WTC11 (cell line): ENCODE data around the gene ZNF782.

Experiments
- CBFB ChIP-seq: sonication (generic); formaldehyde crosslinking; IDR thresholded peaks from 2 replicates; pipeline ENCODE4 v1.8.1; 2022; ENCODE audit warnings: mild to moderate bottlenecking, low read depth, missing genetic modification reagents
- IRF2 ChIP-seq: sonication (generic); formaldehyde crosslinking; IDR thresholded peaks from 2 replicates; pipeline ENCODE4 v1.8.0; 2022; ENCODE audit warnings: low read depth, missing genetic modification reagents, borderline replicate concordance
- SMAD3 ChIP-seq: sonication (generic); formaldehyde crosslinking; IDR thresholded peaks from 2 replicates; pipeline ENCODE4 v1.8.0; 2022; ENCODE audit warnings: missing genetic modification reagents, mild to moderate bottlenecking, borderline replicate concordance
- SP1 ChIP-seq: sonication (generic); formaldehyde crosslinking; conservative IDR thresholded peaks from 2 replicates; pipeline ENCODE4 v1.8.1; 2022; ENCODE audit warnings: missing genetic modification reagents
- ZNF138 ChIP-seq: sonication (generic); formaldehyde crosslinking; conservative IDR thresholded peaks from 2 replicates; pipeline ENCODE4 v1.8.1; 2022; ENCODE audit warnings: mild to moderate bottlenecking, moderate library complexity, missing genetic modification reagents
- TF ChIP-seq, protein P1 (sequence below): sonication (generic); formaldehyde crosslinking; IDR thresholded peaks from 2 replicates; pipeline ENCODE4 v1.8.1; 2022; ENCODE audit warnings: mild to moderate bottlenecking, moderate library complexity, missing genetic modification reagents
- TF ChIP-seq, protein P2 (sequence below): fragments of 250-450 bp; sonication (Bioruptor Pico); IDR thresholded peaks from 2 replicates; pipeline ENCODE4 v1.8.0; 2021; ENCODE audit warnings: mild to moderate bottlenecking
- TF ChIP-seq, protein P3 (sequence below): fragments of 200-600 bp; IDR thresholded peaks from 2 replicates; pipeline ENCODE4 v1.8.0; 2022; ENCODE audit warnings: antibody characterized with exemption
- TF ChIP-seq, protein P4 (sequence below): fragments of 250-450 bp; sonication (Bioruptor Pico); IDR thresholded peaks from 2 replicates; pipeline ENCODE4 v2.1.2; 2022; ENCODE audit warnings: mild to moderate bottlenecking, moderate library complexity
- TF ChIP-seq, protein P5 (sequence below): sonication (generic); formaldehyde crosslinking; IDR thresholded peaks from 2 replicates; pipeline ENCODE4 v1.8.1; 2022; ENCODE audit warnings: low read depth, missing genetic modification reagents, borderline replicate concordance
- TF ChIP-seq, protein P6 (sequence below): sonication (generic); formaldehyde crosslinking; IDR thresholded peaks from 2 replicates; pipeline ENCODE4 v1.8.0; 2022; ENCODE audit warnings: mild to moderate bottlenecking, missing genetic modification reagents

DNA sequence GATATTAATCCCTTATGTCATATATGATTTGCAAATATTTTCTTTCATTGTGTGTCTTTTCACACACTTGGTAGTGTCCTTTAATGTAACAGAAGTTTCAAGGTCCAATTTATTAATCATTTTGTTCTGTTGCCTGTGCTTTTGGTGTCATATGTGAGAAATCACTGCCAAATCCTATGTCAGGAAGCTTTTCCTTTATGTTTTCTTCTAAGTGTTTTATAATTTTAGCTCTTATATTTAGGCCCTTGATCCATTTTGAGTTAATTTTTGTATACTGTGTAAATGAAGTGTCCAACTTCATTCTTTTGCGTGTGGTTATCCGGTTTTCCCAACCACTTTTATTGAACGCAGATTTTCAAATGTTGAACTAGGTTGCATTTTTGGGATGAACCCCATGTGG is 70.3 kb downstream of the ZNF782 start:
- TF ChIP-seq, protein P1, sequence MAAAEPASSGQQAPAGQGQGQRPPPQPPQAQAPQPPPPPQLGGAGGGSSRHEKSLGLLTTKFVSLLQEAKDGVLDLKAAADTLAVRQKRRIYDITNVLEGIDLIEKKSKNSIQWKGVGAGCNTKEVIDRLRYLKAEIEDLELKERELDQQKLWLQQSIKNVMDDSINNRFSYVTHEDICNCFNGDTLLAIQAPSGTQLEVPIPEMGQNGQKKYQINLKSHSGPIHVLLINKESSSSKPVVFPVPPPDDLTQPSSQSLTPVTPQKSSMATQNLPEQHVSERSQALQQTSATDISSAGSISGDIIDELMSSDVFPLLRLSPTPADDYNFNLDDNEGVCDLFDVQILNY (CRISPR knock-in tag), result no peak
- TF ChIP-seq SP1 (CRISPR knock-in tag) (no peak), IRF2 (CRISPR knock-in tag) (no peak), ZNF138 (CRISPR knock-in tag) (no peak), CBFB (CRISPR knock-in tag) (no peak), SMAD3 (CRISPR knock-in tag) (no peak)
- TF ChIP-seq, protein P2, sequence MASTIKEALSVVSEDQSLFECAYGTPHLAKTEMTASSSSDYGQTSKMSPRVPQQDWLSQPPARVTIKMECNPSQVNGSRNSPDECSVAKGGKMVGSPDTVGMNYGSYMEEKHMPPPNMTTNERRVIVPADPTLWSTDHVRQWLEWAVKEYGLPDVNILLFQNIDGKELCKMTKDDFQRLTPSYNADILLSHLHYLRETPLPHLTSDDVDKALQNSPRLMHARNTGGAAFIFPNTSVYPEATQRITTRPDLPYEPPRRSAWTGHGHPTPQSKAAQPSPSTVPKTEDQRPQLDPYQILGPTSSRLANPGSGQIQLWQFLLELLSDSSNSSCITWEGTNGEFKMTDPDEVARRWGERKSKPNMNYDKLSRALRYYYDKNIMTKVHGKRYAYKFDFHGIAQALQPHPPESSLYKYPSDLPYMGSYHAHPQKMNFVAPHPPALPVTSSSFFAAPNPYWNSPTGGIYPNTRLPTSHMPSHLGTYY (CRISPR knock-in tag), result no peak
- TF ChIP-seq, protein P3, sequence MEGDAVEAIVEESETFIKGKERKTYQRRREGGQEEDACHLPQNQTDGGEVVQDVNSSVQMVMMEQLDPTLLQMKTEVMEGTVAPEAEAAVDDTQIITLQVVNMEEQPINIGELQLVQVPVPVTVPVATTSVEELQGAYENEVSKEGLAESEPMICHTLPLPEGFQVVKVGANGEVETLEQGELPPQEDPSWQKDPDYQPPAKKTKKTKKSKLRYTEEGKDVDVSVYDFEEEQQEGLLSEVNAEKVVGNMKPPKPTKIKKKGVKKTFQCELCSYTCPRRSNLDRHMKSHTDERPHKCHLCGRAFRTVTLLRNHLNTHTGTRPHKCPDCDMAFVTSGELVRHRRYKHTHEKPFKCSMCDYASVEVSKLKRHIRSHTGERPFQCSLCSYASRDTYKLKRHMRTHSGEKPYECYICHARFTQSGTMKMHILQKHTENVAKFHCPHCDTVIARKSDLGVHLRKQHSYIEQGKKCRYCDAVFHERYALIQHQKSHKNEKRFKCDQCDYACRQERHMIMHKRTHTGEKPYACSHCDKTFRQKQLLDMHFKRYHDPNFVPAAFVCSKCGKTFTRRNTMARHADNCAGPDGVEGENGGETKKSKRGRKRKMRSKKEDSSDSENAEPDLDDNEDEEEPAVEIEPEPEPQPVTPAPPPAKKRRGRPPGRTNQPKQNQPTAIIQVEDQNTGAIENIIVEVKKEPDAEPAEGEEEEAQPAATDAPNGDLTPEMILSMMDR, result no peak
- TF ChIP-seq, protein P4, sequence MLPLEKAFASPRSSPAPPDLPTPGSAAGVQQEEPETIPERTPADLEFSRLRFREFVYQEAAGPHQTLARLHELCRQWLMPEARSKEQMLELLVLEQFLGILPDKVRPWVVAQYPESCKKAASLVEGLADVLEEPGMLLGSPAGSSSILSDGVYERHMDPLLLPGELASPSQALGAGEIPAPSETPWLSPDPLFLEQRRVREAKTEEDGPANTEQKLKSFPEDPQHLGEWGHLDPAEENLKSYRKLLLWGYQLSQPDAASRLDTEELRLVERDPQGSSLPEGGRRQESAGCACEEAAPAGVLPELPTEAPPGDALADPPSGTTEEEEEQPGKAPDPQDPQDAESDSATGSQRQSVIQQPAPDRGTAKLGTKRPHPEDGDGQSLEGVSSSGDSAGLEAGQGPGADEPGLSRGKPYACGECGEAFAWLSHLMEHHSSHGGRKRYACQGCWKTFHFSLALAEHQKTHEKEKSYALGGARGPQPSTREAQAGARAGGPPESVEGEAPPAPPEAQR (CRISPR knock-in tag), result no peak
- TF ChIP-seq, protein P5, sequence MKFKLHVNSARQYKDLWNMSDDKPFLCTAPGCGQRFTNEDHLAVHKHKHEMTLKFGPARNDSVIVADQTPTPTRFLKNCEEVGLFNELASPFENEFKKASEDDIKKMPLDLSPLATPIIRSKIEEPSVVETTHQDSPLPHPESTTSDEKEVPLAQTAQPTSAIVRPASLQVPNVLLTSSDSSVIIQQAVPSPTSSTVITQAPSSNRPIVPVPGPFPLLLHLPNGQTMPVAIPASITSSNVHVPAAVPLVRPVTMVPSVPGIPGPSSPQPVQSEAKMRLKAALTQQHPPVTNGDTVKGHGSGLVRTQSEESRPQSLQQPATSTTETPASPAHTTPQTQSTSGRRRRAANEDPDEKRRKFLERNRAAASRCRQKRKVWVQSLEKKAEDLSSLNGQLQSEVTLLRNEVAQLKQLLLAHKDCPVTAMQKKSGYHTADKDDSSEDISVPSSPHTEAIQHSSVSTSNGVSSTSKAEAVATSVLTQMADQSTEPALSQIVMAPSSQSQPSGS, result no peak
- TF ChIP-seq, protein P6, sequence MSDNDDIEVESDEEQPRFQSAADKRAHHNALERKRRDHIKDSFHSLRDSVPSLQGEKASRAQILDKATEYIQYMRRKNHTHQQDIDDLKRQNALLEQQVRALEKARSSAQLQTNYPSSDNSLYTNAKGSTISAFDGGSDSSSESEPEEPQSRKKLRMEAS (CRISPR knock-in tag), result no peak
